ENCODE results near the gene DHCR7.

DHCR7 gene

GRCh38 chr11:71391352-71391751 lies 56.8 kb downstream of the DHCR7 start:
- TF ChIP-seq CTCF (IDR thresholded peaks at IDR 0.05) (no peak), ZFX (IDR thresholded peaks at IDR 0.05; ENCODE audit: borderline replicate concordance) (no peak)
- H3K27ac ChIP-seq: no peak overlapping the region

- H3K27ac ChIP-seq: no peak overlapping the region
- TF ChIP-seq ZFX (IDR thresholded peaks at IDR 0.05; ENCODE audit: borderline replicate concordance) (no peak), CTCF (IDR thresholded peaks at IDR 0.05) (no peak)
Measured at GRCh38 chr11:71388637-71389235, 59.5 kb downstream of the DHCR7 start.

- H3K27ac ChIP-seq: no peak overlapping the region
- TF ChIP-seq ZFX (IDR thresholded peaks at IDR 0.05; ENCODE audit: borderline replicate concordance) (no peak), CTCF (IDR thresholded peaks at IDR 0.05) (no peak)
Measured at GRCh38 chr11:71387784-71388636, 60.2 kb downstream of the DHCR7 start.

GRCh38 chr11:71387200-71387599 lies 61.0 kb downstream of the DHCR7 start:
- no peak for TF ChIP-seq ZFX (IDR thresholded peaks at IDR 0.05; ENCODE audit: borderline replicate concordance)
- TF ChIP-seq CTCF (IDR thresholded peaks at IDR 0.05): no peak
- no peak overlapping the region for H3K27ac ChIP-seq

GRCh38 chr11:71386202-71386601 lies 62.0 kb downstream of the DHCR7 start:
- no peak overlapping the region for H3K27ac ChIP-seq

GRCh38 chr11:71385091-71385490 lies 63.1 kb downstream of the DHCR7 start:
- no peak for TF ChIP-seq CTCF (IDR thresholded peaks at IDR 0.05)
- TF ChIP-seq ZFX (IDR thresholded peaks at IDR 0.05; ENCODE audit: borderline replicate concordance): no peak

More at GRCh38 chr11:71386202-71386601, 62.0 kb downstream of the DHCR7 start:
- no peak for TF ChIP-seq ZFX (IDR thresholded peaks at IDR 0.05; ENCODE audit: borderline replicate concordance)
- no peak for TF ChIP-seq CTCF (IDR thresholded peaks at IDR 0.05)

GRCh38 chr11:71384561-71384960 lies 63.6 kb downstream of the DHCR7 start:
- H3K27ac ChIP-seq: no peak overlapping the region
- TF ChIP-seq ZFX (IDR thresholded peaks at IDR 0.05; ENCODE audit: borderline replicate concordance) (no peak), CTCF (IDR thresholded peaks at IDR 0.05) (no peak)

More at GRCh38 chr11:71385091-71385490, 63.1 kb downstream of the DHCR7 start:
- H3K27ac ChIP-seq: no peak overlapping the region

All from 22Rv1 (cell line).